Small intestine (tissue), 7 donors: ENCODE measurements around the gene TENT4B. TPM values are rescaled to one million over a fixed set of nuclear protein-coding genes. Genes with fewer than 3 reads are reported as not detected.
"Not testable (repeated sequence)": the region's sequence is repeated elsewhere in the genome, so short reads cannot be mapped to it uniquely, and the experiment has no call there.

Experiments
- DNase-seq, 2 donors: peaks; one replicate each; pipeline versions ENCODE4 v3.0.0 to v3.0.0-alpha.2; 2013
- FAIRE-seq: peaks from 2 replicates; lab custom pipeline; 2012; peaks lifted over from hg19 to GRCh38; lab: Jason Lieb, UNC
- H3K27ac ChIP-seq, 3 donors: one replicate each; pipeline ENCODE4 v1.5.1; 2013; ENCODE audit warnings: low read length in 2 of 3, mild to moderate bottlenecking in 2 of 3, control low read depth in 1 of 3, inconsistent platforms in 1 of 3, low read depth in 1 of 3, moderate library complexity in 1 of 3
- H3K27me3 ChIP-seq, 3 donors: one replicate each; pipeline ENCODE4 v1.6.1; 2013; ENCODE audit warnings: low read length in 3 of 3, inconsistent platforms in 1 of 3; ENCODE audit not compliant: control insufficient read depth in 3 of 3, insufficient read depth in 3 of 3
- H3K36me3 ChIP-seq, 3 donors: one replicate each; pipeline ENCODE4 v1.6.1; 2013; ENCODE audit warnings: low read length in 3 of 3, inconsistent platforms in 1 of 3, low read depth in 1 of 3, mild to moderate bottlenecking in 1 of 3, moderate library complexity in 1 of 3; ENCODE audit not compliant: control insufficient read depth in 3 of 3, insufficient read depth in 2 of 3
- H3K4me1 ChIP-seq, 3 donors: one replicate each; pipeline ENCODE4 v1.6.1; 2013; ENCODE audit warnings: low read length in 2 of 3, inconsistent platforms in 1 of 3, low read depth in 1 of 3, mild to moderate bottlenecking in 1 of 3, moderate library complexity in 1 of 3; ENCODE audit not compliant: control insufficient read depth in 3 of 3, insufficient read depth in 2 of 3
- H3K4me3 ChIP-seq, 3 donors: one replicate each; pipeline ENCODE4 v1.5.1; 2013; ENCODE audit warnings: low read length in 3 of 3, control low read depth in 1 of 3, inconsistent platforms in 1 of 3, low read depth in 1 of 3, mild to moderate bottlenecking in 1 of 3, moderate library complexity in 1 of 3
- H3K9me3 ChIP-seq, 2 donors: one replicate each; pipeline ENCODE4 v1.6.1; 2013; ENCODE audit warnings: low read depth in 1 of 2, low read length in 1 of 2; ENCODE audit not compliant: control insufficient read depth in 2 of 2, insufficient read depth in 1 of 2
- WGBS, 3 donors: extraction: QIAGEN DNeasy Blood & Tissue Kit; methylation state at CpG; one replicate each; pipeline ENCODE4 v1.1.7; 2013; 5-methylcytosine and 5-hydroxymethylcytosine counted together
- polyA plus RNA-seq, 4 donors: library from polyadenylated mRNA; stranded (reverse) in 3 of 4; unstranded in 1 of 4; fragments of 200-250 nt in 3 of 4; fragments of 120-200 nt in 1 of 4; gene quantifications; one replicate each; pipeline versions ENCODE4 v1.2.1 to v1.2.3, GENCODE V29; 2013
- donor health status: healthy with polysubstance abuse.
- donor health status: control.
- donor health status: control.
- donor health status: Bipolar disorder and iron deficiency.
- donor health status: healthy.

TENT4B gene
- polyA plus RNA-seq, 4 donors, result 5.1 to 19.4 (median 7.4) TPM

DNA sequence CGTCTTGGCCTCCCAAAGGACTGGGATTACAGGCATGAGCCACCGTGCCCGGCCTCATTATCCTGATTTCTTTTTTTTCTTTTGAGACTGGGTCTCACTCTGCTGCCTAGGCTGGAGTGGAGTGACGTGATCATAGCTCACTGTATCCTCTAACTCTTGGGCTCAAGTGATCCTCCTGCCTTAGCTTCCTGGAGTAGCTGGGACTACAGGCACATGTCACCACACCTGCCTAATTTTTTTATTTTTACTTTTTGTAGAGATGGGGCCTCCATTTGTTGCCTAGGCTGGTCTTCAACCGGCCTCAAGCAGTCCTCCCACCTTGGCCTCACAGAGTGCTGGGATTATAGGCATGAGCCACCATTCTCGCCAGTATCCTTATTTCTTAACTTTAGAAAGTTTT is 3.5 kb downstream of the TENT4B start:
- H3K4me3 ChIP-seq, result no peak overlapping the region
- no peaks in the 10 kb centered on the region for H3K27me3 ChIP-seq
- H3K27ac ChIP-seq, result peak overlapping the region in 1 of 3 donors; percentile 19
- H3K36me3 ChIP-seq, result peaks cover 0 to 3% (median 3%) of the 10 kb centered on the region in 3 donors
- FAIRE-seq (no peak), DNase-seq (no peak)
- H3K9me3 ChIP-seq, result no peaks in the 10 kb centered on the region
- H3K4me1 ChIP-seq, result peaks cover 2 to 11% (median 7%) of the 10 kb centered on the region in 3 donors
- WGBS, 3 donors, result 88 to 93% (median 89%) methylated on average over 6 of the region's 6 CpGs

DNA sequence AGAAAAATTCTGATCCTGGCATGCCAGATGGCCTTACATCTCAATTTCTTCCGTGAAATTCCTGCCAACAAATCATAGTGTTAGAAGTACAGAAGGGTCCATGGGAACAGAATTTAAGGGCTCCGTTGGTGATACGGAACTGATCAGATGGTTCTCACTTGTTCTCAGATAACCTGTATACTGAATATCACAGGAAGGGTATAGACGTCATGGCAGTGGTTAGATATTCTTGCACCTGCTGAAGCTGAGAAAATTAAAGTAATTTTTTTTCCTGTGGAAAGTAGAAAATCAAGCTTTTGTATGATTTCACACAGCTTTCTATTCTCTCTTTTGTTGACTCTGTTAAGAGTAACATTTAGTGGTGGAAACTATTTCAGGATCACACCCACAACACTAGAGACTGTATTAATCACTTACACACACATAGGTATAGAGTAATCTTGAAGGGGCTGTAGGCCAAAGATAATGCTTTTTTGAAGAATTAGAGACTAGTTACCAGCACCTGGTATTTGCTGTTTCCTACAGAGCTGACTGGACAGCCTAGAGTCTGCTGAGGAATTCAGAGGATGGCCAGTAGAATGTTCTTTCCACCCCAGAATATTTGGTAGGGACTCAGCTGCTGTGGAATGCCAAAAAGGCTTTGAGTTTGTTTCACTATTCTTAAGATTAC is 7.5 kb downstream of the TENT4B start:
- DNase-seq (no peak), FAIRE-seq (no peak)
- Histone ChIP-seq H3K4me3 (no peak overlapping the region), H3K27ac (no peak overlapping the region), H3K9me3 (no peaks in the 10 kb centered on the region), H3K27me3 (no peaks in the 10 kb centered on the region), H3K36me3 (peaks cover 0 to 8% (median 3%) of the 10 kb centered on the region in 3 donors), H3K4me1 (peaks cover 0 to 9% (median 2%) of the 10 kb centered on the region in 3 donors)
- WGBS, 3 donors, result 65 to 77% (median 71%) methylated on average over 4 of the region's 4 CpGs

DNA sequence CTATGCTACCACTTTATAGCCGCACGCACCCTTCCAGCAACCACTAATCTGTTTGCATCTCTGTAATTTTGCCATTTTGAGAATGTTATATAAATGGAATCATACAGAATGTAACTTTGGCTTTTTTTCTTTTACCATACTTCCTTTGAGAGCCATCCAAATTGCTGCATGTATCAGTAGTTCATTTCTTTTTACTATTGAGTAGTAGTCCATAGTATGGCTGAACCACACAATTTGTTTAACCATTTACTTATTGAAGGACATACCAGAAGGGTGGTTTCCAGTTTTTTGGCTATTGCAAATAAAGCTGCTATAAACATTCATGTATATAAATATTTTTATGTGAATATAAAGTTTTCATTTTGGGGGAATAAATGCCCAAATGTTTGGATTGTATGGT is 8.8 kb downstream of the TENT4B start:
- Histone ChIP-seq H3K27me3 (no peaks in the 10 kb centered on the region), H3K27ac (no peak overlapping the region), H3K9me3 (no peaks in the 10 kb centered on the region), H3K4me3 (no peak overlapping the region), H3K36me3 (peaks cover 0 to 8% (median 3%) of the 10 kb centered on the region in 3 donors), H3K4me1 (peaks cover 0 to 12% (median 2%) of the 10 kb centered on the region in 3 donors)
- no peak for DNase-seq
- no peak for FAIRE-seq
- WGBS, 3 donors, result 91 to 100% (median 98%) methylated on average over 2 of the region's 2 CpGs

DNA sequence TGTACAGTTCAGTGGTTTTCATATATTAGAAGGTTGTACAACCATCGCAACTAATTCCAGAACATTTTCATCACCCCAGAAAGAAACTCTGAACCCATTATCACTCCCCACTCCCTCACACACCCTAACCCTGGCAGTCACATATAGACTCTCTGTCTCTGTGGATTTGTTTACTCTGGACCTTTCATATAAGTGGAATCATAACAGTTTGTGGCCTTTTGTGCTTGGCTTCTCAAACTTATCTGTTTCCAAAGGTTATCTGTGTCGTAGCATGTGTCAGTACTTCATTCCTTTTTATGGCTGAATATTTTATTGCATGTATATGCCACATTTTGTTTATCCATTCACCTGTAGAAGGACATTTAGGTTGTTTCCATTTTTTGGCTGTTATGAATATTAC is 12.4 kb downstream of the TENT4B start:
- no peaks in the 10 kb centered on the region for H3K27me3 ChIP-seq
- DNase-seq (peak; percentile 54 to 94), FAIRE-seq (no peak)
- H3K27ac ChIP-seq, result peak overlapping the region in 1 of 3 donors; percentile 4
- 13 to 64% (median 40%) methylated on average over 2 of the region's 2 CpGs for WGBS, 3 donors
- peaks cover 6 to 16% (median 6%) of the 10 kb centered on the region in 3 donors for H3K4me1 ChIP-seq
- H3K4me3 ChIP-seq, result no peak overlapping the region
- H3K36me3 ChIP-seq, result peaks cover 0 to 7% (median 0%) of the 10 kb centered on the region in 3 donors
- H3K9me3 ChIP-seq, result no peaks in the 10 kb centered on the region

DNA sequence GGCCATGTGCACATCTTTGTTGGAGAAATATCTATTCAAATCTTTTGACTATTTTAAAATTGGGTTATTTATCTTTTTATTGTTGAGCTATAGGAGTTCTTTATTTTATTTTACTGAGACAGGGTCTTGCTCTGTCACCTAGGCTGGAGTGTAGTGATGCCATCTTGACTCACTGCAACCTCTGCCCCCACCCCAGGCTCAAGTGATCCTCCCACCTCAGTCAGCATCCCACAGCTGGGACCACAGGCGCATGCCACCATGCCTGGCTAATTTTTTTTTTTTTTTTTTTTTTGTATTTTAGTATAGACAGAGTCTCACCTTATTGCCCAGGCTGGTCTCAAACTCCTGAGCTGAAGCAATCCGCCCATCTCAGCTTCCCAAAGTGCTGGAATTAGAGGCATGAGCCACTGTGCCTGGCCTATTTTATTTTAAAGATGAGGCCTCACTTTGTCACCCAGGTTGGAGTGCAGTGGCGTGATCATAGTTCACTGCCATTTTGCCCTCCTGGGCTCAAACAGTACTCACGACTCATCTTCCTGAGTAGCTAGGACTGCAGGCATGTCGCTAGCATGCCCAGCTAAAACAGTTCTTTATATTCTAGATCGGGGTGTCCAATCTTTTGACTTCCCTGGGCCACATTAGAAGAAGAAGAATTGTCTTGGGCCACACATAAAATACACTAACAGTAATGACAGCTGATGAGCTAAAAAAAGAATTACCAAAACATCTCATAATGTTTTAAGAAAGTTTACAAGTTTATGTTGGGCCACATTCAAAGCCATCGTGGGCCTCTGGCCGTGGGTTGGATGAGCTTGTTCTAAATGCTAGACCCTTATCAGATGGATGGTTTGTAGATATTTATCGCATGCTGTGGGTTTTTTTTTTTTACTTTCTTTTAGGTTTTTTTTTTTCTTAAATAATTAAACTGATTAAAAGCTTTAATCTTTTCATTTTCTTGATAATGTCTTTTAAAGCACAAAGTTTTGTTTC is 13.7 kb downstream of the TENT4B start:
- Histone ChIP-seq H3K27ac (no peak overlapping the region), H3K4me3 (no peak overlapping the region), H3K9me3 (no peaks in the 10 kb centered on the region), H3K27me3 (no peaks in the 10 kb centered on the region), H3K4me1 (peaks cover 6 to 13% (median 6%) of the 10 kb centered on the region in 3 donors), H3K36me3 (peaks cover 0 to 8% (median 0%) of the 10 kb centered on the region in 3 donors)
- DNase-seq, result peak in 1 of 2 donors; percentile 38
- WGBS, 3 donors, result 68 to 71% (median 69%) methylated on average over 9 of the region's 9 CpGs
- no peak for FAIRE-seq

DNA sequence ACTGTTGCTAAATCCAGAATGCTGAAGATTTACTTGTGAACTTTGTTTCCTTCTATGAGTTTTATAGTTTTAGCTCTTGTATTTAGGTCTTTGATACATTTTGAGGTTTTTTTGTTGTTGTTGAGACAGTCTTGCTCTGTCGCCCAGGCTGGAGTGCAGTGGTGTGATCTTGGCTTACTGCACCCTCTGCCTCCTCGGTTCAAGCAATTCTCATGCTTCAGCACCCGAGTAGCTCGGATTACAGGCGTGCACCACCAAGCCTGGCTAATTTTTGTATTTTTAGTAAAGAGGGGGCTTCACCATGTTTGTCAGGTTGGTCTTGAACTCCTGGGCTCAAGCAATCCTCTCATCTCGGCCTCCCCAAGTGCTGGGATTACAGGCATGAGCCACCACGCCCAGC is 14.4 kb downstream of the TENT4B start:
- Histone ChIP-seq H3K9me3 (no peaks in the 10 kb centered on the region), H3K27me3 (no peaks in the 10 kb centered on the region), H3K4me1 (peaks cover 6 to 13% (median 6%) of the 10 kb centered on the region in 3 donors), H3K36me3 (peaks cover 0 to 8% (median 0%) of the 10 kb centered on the region in 3 donors), H3K27ac (peak overlapping the region in 1 of 3 donors; percentile 24), H3K4me3 (no peak overlapping the region)
- WGBS, 3 donors, result 76 to 87% (median 82%) methylated on average over 7 of the region's 7 CpGs
- no peak for DNase-seq
- no peak for FAIRE-seq

DNA sequence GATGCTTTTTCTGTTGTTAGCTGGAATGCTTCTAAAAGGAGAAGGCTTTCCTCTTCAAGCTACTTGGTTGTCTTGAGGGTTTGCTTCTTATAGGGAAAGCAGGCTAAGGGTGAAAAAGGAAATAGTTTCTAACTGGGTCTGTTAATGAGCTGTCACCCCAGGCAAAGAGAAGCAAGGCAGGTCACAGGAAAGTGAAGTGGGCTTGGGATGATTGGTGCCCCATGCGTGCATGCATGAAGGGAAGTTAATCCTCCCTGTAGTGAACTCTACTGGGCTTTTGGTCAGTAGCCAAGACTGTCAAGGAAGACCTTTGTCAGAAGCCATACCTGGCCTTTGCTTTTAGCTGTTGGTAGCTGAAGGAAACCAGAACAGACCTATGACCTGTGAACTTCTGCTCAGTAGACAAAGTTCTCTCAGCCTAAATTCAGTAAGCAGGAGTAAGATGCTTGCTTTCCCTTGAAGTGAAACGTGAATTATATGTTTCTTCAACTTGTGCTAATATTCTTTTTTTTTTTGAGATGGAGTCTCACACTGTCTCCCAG is 16.5 kb downstream of the TENT4B start:
- no peak for FAIRE-seq
- no peak overlapping the region for H3K27ac ChIP-seq
- DNase-seq, result peak in 1 of 2 donors; percentile 85
- H3K27me3 ChIP-seq, result no peaks in the 10 kb centered on the region
- 19 to 46% (median 31%) methylated on average over 2 of the region's 2 CpGs for WGBS, 3 donors
- H3K36me3 ChIP-seq, result peaks cover 0 to 3% (median 0%) of the 10 kb centered on the region in 3 donors
- H3K4me1 ChIP-seq, result peaks cover 6 to 13% (median 6%) of the 10 kb centered on the region in 3 donors
- no peaks in the 10 kb centered on the region for H3K9me3 ChIP-seq
- no peak overlapping the region for H3K4me3 ChIP-seq

DNA sequence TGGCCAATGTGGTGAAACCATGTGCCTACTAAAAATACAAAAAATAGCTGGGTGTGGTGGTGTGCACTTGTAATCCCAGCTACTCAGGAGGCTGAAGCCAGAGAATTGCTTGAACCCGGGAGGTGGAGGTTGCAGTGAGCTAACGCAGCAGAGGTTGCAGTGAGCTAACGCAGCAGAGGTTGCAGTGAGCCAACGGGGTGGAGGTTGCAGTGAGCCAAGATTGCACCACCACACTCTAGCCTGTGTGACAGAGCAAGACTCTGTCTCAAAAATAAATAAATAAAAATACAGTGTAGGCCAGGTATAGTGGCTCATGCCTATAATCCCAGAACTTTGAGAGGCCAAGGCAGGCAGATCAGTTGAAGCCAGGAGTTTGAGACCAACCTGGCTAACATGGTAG is 18.7 kb downstream of the TENT4B start:
- not testable (repeated sequence) for H3K9me3 ChIP-seq, H3K27me3 ChIP-seq, H3K4me3 ChIP-seq, H3K4me1 ChIP-seq, H3K36me3 ChIP-seq, DNase-seq, FAIRE-seq, H3K27ac ChIP-seq
- 87 to 92% (median 87%) methylated on average over 4 of the region's 4 CpGs for WGBS, 3 donors
